ENCODE results near the gene ITPR2. TPM values are rescaled to one million over a fixed set of nuclear protein-coding genes. Genes with fewer than 3 reads are reported as not detected.

The ITPR2 gene
- total RNA-seq: 10 to 100 TPM; 52.9 to 54.5 TPM
- 135 to 144 reads per million in 2 donors for total RNA-seq

- peaks cover 2% of the 10 kb centered on the region for H3K36me3 Mint-ChIP-seq (ENCODE audit: low read depth)
- H3K4me1 Mint-ChIP-seq: peaks cover 30% of the 10 kb centered on the region
- DNase-seq (peak; percentile 83 to 91 (median 90)), ATAC-seq (peak; percentile 94)
- no peaks in the 10 kb centered on the region for H3K27me3 Mint-ChIP-seq
- H3K4me3 Mint-ChIP-seq: peak within 1 kb of the TSS; percentile 98
- no peaks in the 10 kb centered on the region for H3K9me3 ChIP-seq (ENCODE audit: control insufficient read depth, low read length, poor library complexity, severe bottlenecking)
- H3K27ac Mint-ChIP-seq: peak within 1 kb of the TSS; percentile 95
Observed at GRCh38 chr12:26832822-26833742, at the start of gene ITPR2. ITPR2 (minus strand) TSS chr12:26833194; CDS start chr12:26832781, 413 bp downstream.

GRCh38 chr12:26880625-26881024 is 47.6 kb upstream of the ITPR2 start:
- H3K4me1 Mint-ChIP-seq: peaks cover 13% of the 10 kb centered on the region
- ATAC-seq (no peak), DNase-seq (no peak)
- no peak overlapping the region for H3K27ac Mint-ChIP-seq
- H3K27me3 Mint-ChIP-seq: peaks cover 25% of the 10 kb centered on the region
- no peak overlapping the region for H3K4me3 Mint-ChIP-seq
- no peaks in the 10 kb centered on the region for H3K36me3 Mint-ChIP-seq (ENCODE audit: low read depth)
- no peaks in the 10 kb centered on the region for H3K9me3 ChIP-seq (ENCODE audit: control insufficient read depth, low read length, poor library complexity, severe bottlenecking)

GRCh38 chr12:26878661-26879119 is 45.7 kb upstream of the ITPR2 start:
- peaks cover 3% of the 10 kb centered on the region for H3K4me1 Mint-ChIP-seq
- DNase-seq: no peak

GRCh38 chr12:26874501-26875296 is 41.7 kb upstream of the ITPR2 start:
- DNase-seq: no peak
- peaks cover 15% of the 10 kb centered on the region for H3K27me3 Mint-ChIP-seq
- no peaks in the 10 kb centered on the region for H3K9me3 ChIP-seq (ENCODE audit: control insufficient read depth, low read length, poor library complexity, severe bottlenecking)
- no peak overlapping the region for H3K4me3 Mint-ChIP-seq
- no peak overlapping the region for H3K27ac Mint-ChIP-seq
- no peaks in the 10 kb centered on the region for H3K36me3 Mint-ChIP-seq (ENCODE audit: low read depth)
- peaks cover 7% of the 10 kb centered on the region for H3K4me1 Mint-ChIP-seq
- no peak for ATAC-seq

More at GRCh38 chr12:26878661-26879119, 45.7 kb upstream of the ITPR2 start:
- H3K36me3 Mint-ChIP-seq (ENCODE audit: low read depth): no peaks in the 10 kb centered on the region
- peaks cover 19% of the 10 kb centered on the region for H3K27me3 Mint-ChIP-seq
- H3K4me3 Mint-ChIP-seq: no peak overlapping the region
- H3K9me3 ChIP-seq (ENCODE audit: control insufficient read depth, low read length, poor library complexity, severe bottlenecking): no peaks in the 10 kb centered on the region
- ATAC-seq: peak; percentile 18
- H3K27ac Mint-ChIP-seq: peak overlapping the region; percentile 29

- Mint-ChIP-seq H3K27ac (no peak overlapping the region), H3K4me3 (no peak overlapping the region), H3K36me3 (ENCODE audit: low read depth) (no peaks in the 10 kb centered on the region), H3K4me1 (peaks cover 7% of the 10 kb centered on the region), H3K27me3 (peaks cover 15% of the 10 kb centered on the region)
- ATAC-seq (no peak), DNase-seq (no peak)
- no peaks in the 10 kb centered on the region for H3K9me3 ChIP-seq (ENCODE audit: control insufficient read depth, low read length, poor library complexity, severe bottlenecking)
Observed at GRCh38 chr12:26872625-26873024, 39.6 kb upstream of the ITPR2 start.

GRCh38 chr12:26871985-26872384 is 39.0 kb upstream of the ITPR2 start:
- Mint-ChIP-seq H3K36me3 (ENCODE audit: low read depth) (no peaks in the 10 kb centered on the region), H3K4me1 (peaks cover 12% of the 10 kb centered on the region), H3K27me3 (peaks cover 15% of the 10 kb centered on the region), H3K4me3 (no peak overlapping the region), H3K27ac (no peak overlapping the region)
- H3K9me3 ChIP-seq (ENCODE audit: control insufficient read depth, low read length, poor library complexity, severe bottlenecking): no peaks in the 10 kb centered on the region
- ATAC-seq (no peak), DNase-seq (no peak)

GRCh38 chr12:26870491-26871419 is 37.8 kb upstream of the ITPR2 start:
- Mint-ChIP-seq H3K27me3 (peaks cover 15% of the 10 kb centered on the region), H3K4me1 (peaks cover 14% of the 10 kb centered on the region), H3K27ac (no peak overlapping the region), H3K4me3 (no peak overlapping the region), H3K36me3 (ENCODE audit: low read depth) (no peaks in the 10 kb centered on the region)
- no peak for DNase-seq
- no peak for ATAC-seq
- H3K9me3 ChIP-seq (ENCODE audit: control insufficient read depth, low read length, poor library complexity, severe bottlenecking): no peaks in the 10 kb centered on the region

GRCh38 chr12:26869908-26870459 is 37.0 kb upstream of the ITPR2 start:
- H3K27me3 Mint-ChIP-seq: peaks cover 15% of the 10 kb centered on the region
- peaks cover 14% of the 10 kb centered on the region for H3K4me1 Mint-ChIP-seq
- no peak overlapping the region for H3K27ac Mint-ChIP-seq
- H3K9me3 ChIP-seq (ENCODE audit: control insufficient read depth, low read length, poor library complexity, severe bottlenecking): no peaks in the 10 kb centered on the region
- ATAC-seq: no peak
- no peak for DNase-seq
- no peaks in the 10 kb centered on the region for H3K36me3 Mint-ChIP-seq (ENCODE audit: low read depth)
- H3K4me3 Mint-ChIP-seq: no peak overlapping the region

GRCh38 chr12:26869104-26869494 is 36.1 kb upstream of the ITPR2 start:
- Mint-ChIP-seq H3K27me3 (peaks cover 15% of the 10 kb centered on the region), H3K27ac (no peak overlapping the region), H3K4me3 (no peak overlapping the region), H3K4me1 (peaks cover 14% of the 10 kb centered on the region), H3K36me3 (ENCODE audit: low read depth) (no peaks in the 10 kb centered on the region)
- no peaks in the 10 kb centered on the region for H3K9me3 ChIP-seq (ENCODE audit: control insufficient read depth, low read length, poor library complexity, severe bottlenecking)
- ATAC-seq: no peak
- no peak for DNase-seq

- peaks cover 15% of the 10 kb centered on the region for H3K27me3 Mint-ChIP-seq
- ATAC-seq (no peak), DNase-seq (no peak)
- no peak overlapping the region for H3K4me3 Mint-ChIP-seq
- H3K36me3 Mint-ChIP-seq (ENCODE audit: low read depth): no peaks in the 10 kb centered on the region
- peaks cover 14% of the 10 kb centered on the region for H3K4me1 Mint-ChIP-seq
- no peaks in the 10 kb centered on the region for H3K9me3 ChIP-seq (ENCODE audit: control insufficient read depth, low read length, poor library complexity, severe bottlenecking)
- H3K27ac Mint-ChIP-seq: no peak overlapping the region
Observed at GRCh38 chr12:26868447-26869103, 35.6 kb upstream of the ITPR2 start.

GRCh38 chr12:26867080-26867479 is 34.1 kb upstream of the ITPR2 start:
- no peak for ATAC-seq
- no peak for DNase-seq
- Mint-ChIP-seq H3K27ac (no peak overlapping the region), H3K4me1 (peaks cover 14% of the 10 kb centered on the region), H3K4me3 (no peak overlapping the region), H3K27me3 (peaks cover 19% of the 10 kb centered on the region), H3K36me3 (ENCODE audit: low read depth) (no peaks in the 10 kb centered on the region)
- H3K9me3 ChIP-seq (ENCODE audit: control insufficient read depth, low read length, poor library complexity, severe bottlenecking): no peaks in the 10 kb centered on the region

GRCh38 chr12:26863515-26863914 is 30.5 kb upstream of the ITPR2 start:
- DNase-seq: no peak
- no peak for ATAC-seq
- no peaks in the 10 kb centered on the region for H3K36me3 Mint-ChIP-seq (ENCODE audit: low read depth)
- peaks cover 7% of the 10 kb centered on the region for H3K4me1 Mint-ChIP-seq
- no peaks in the 10 kb centered on the region for H3K9me3 ChIP-seq (ENCODE audit: control insufficient read depth, low read length, poor library complexity, severe bottlenecking)
- H3K4me3 Mint-ChIP-seq: no peak overlapping the region
- peaks cover 15% of the 10 kb centered on the region for H3K27me3 Mint-ChIP-seq
- no peak overlapping the region for H3K27ac Mint-ChIP-seq

Data from T-helper 17 cell (primary cell).